Dermis blood vessel endothelial cell (primary cell): ENCODE data around the gene TCFL5. TPM values are rescaled to one million over a fixed set of nuclear protein-coding genes. Genes with fewer than 3 reads are reported as not detected.

Source experiments
- DNase-seq: peaks from one replicate; pipeline ENCODE4 v3.0.0; 2010
- total RNA-seq: library from RNA; depleted of rRNA; stranded (reverse); fragments of >200 nt; gene quantifications from 2 replicates; pipeline ENCODE4 v1.2.3, GENCODE V29; 2014

The TCFL5 gene
- total RNA-seq, 1 donor from 2014 or later, result 14.8 TPM

DNA sequence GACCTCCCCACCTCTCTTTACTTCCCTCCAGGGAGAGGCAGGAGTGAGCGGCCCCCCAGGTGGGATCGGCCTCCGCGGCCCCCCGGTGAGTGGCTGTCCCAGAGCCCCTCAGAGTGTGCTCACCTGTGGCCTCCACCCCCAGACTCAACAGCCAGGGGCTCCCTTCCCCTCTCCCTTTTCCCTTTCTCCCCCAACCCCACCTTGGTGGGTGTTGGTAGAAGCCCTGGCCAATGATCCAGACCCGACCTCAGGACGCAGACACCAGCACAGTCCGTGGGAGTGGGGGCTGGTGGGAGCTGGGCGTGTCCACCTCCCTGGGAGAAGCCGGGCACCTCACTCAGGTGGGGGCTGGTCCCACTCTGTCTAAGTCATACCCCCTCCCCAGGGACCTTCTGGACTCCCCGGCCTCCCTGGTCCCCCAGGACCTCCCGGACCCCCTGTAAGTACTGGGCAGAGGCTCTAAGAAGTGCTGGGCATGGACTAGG lies 39.9 kb downstream of the TCFL5 start:
- no peak for DNase-seq

DNA sequence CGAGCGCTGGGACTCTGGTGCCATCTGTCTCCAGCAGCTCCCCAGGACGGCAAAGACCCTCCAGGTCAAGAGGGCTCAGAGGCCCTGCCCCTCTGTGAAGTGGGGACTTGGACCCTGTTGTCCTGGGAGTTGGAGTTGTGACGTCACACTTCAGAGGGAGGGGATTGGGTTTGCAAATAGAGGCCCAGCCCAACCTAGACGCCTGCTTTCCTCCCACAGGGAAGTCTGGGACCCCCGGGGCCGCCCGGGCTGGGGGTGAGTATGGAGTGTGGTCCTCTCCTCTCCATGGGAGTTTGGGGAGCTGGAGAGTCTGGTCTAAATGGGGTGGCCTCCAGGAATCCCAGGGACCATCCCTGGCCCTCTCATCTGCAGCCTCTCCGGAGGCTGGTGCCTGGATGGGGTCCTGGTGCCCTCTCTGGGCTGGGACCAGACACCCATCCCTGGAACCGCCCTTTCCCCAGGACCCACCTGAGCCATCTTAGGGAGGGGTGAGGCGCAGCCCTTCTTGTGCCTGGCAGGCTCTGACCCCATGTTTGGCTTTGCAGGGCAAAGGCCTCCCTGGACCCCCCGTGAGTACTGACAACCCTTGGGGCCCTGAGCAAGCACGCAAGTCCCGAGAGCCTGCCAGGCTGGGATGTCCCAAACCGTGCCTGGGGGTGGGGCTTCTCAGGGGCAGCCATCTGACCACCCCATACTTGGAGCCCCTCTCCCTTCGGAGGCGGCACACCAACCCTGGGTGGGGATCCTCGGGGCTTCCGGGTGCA lies 40.5 kb downstream of the TCFL5 start:
- no peak for DNase-seq

DNA sequence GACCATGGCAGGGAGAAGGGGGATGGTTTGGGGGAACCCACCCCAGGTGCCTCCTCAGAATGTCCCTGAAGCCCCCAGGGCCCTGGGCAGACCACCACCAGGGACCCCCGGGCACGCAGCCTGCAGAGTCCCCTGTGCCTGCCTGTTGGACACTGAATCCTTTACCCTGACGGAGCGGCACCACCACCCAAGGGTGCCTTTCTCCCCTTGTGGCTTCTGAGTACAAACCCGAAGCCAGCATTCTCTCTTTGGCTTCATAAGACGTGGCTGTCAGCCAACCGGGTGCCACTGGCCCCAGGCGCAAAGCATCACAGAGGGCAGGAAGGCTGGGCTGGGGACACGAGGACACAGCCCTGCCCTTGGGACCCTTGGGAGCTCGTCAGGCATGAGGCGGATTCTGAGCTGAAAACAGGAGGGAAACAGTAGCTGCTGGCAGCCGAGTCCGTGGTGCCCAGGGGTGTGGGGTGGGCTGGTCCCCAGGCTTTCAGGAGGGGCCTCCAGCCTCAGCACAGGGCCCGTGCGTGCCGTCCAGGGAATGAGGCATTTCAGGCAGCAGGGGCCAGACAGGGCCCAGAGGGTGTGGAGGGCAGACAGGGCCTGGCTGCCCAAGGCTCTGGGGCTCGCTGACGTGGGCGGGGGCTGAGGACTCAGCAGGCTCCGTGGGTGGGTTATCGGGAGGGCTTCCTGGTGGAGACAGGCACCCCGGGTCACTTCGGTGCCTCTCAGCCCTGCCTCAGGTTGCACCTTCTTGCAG lies 41.2 kb downstream of the TCFL5 start:
- DNase-seq, result no peak

DNA sequence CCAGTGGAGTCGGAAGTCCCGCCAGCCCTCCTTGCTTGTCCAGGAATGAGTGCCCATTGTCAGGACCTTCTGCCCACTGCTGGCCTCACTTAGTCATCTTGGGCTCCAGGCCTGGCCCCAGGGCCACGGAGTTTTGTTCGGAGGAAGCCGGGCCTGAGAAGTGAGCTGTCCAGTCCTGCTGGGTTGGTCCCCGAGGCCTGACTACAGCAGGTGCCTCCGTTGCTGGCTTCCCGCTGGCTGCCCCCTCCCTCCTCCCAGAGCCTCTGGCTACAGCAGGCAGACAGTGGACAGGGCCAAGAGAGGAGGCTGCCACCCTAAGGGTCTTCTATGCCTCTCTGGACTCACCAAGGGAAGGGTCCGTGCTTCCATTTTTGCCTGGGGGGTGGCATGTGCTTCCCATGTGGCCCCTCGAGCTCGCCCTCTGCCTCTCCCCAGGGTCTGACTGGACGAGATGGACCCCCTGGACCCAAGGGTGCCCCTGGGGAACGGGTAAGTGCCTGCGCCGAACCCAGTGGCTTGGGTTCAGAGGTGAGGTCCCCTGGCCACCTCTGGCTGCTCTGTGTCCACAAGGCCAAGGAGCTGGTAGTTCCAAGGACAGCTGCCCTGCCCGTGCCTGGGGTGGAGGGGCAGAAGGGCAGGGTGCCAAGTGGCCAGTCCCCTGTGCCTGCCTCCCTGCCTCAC lies 42.0 kb downstream of the TCFL5 start:
- DNase-seq, result peak; percentile 70

DNA sequence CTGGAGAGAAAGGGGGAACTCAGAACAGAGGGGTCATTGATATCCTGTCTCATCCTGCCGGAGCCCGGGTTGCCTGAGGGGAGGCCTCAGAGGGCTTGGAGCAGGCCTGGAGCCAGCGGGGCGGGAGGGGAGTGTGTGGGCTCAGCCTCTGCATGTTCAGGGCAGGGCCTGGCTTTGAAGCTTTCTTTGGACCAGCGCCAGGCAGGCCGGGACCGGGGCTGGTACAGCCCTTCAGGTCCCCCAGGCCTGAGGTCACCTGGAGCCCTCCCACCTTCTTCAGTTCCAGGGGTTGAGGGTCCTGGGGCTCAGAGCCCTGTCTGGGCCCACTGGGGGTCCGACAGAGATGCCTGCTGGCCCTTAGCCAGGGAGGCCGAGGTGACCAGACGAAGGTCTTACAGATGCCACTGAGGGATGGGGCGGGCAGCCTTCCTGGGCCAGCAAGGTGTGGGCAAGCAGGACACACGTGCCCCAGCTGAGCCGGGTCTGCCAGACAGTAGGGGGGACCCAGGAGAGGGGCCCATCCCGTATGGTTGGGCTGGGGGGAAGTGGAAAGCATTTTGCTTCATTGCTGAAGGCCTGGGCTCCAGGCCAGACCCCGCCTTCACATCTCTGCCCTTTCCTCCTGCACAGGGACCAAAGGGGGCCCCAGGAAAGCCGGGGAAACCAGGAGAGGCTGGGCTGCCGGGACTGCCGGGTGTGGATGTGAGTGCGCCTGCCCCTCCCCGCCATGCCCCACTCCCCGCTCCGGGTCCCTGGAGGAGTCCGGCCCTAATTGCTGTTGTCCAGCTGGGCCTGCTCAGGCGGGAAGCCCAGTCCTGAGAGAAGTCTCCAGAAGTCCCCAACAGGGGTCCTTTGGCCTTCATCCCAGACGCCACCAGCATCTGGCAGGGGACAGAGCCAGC lies 42.8 kb downstream of the TCFL5 start:
- peak; percentile 50 for DNase-seq

DNA sequence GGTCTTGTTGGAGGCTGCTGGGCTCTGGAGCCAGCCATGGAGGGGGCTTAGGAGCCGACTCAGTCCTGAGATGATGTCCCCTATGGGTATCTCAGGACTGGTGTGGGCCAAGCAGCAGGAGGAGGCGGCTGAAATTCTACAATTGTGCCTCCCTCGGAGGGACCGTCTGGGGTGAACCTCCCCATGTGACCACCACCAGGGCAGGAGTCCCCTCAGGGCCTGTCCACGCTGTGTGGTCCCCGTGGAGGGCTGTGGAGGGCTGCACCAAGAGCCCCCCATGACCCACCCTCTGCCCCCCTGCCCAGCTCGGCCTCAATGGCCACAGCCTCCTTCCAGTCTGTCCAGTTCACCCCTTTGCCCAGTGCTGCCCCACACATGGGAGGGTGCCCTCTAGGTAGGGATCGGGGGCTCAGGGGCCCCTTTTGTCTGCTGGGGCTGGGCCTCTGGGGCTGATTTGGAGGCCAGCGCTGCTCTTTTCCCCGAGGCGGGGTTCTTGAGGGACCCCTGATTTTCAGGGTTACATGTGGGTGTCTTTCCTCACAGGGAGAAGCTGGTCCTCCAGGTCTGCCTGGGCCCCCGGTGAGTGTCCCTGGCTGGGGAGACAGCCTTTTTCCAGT lies 43.5 kb downstream of the TCFL5 start:
- DNase-seq, result no peak

DNA sequence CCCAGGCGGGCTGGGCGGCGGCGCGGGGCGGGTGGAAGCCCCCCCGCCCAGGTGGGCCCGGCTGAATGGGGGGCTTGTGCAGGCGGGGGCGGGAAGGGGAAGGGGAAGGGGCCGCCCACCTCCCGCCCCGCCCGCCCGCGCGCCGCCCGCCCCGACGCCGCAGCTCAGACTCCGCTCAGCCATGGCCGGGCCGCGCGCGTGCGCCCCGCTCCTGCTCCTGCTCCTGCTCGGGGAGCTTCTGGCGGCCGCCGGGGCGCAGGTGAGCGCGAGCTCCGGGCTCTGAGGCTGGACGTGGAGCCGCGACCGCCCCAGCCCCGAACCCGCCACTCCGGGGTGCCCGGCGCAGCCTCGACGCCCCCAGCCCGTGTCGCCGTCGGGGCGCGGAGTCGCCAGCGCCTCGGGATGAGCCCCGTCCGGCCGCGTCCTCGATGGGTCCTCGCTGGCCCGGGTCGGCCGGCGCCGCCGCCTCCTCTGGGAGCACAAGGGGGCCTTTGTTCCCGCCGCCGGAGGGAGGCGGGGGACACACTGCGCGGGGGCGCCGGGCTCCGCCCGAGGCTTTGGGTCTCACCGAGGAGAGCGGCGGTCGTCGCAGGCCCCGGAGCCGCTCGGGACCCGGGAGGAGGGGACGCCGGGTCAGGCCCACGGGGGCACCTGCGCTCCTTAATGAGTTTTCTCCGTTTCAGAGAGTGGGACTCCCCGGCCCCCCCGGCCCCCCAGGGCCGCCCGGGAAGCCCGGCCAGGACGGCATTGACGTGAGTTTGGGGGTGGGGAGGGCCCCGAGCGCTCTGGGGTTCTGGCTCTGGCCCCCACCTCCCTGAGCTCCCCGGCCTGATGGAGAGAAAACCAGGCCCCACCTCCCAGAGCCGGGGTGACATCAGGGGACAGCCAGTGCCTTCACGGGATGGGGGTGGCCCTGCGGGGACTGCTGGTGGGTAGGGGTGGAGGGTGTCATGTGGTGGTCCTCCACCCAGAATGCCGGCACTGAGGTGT lies 44.4 kb downstream of the TCFL5 start, which contains the start of gene COL9A3:
Gene COL9A3 (plus strand): TSS at position 167 of the 990 bp plus-strand sequence. CDS start 15 bp downstream, at position 182.
- no peak for DNase-seq

DNA sequence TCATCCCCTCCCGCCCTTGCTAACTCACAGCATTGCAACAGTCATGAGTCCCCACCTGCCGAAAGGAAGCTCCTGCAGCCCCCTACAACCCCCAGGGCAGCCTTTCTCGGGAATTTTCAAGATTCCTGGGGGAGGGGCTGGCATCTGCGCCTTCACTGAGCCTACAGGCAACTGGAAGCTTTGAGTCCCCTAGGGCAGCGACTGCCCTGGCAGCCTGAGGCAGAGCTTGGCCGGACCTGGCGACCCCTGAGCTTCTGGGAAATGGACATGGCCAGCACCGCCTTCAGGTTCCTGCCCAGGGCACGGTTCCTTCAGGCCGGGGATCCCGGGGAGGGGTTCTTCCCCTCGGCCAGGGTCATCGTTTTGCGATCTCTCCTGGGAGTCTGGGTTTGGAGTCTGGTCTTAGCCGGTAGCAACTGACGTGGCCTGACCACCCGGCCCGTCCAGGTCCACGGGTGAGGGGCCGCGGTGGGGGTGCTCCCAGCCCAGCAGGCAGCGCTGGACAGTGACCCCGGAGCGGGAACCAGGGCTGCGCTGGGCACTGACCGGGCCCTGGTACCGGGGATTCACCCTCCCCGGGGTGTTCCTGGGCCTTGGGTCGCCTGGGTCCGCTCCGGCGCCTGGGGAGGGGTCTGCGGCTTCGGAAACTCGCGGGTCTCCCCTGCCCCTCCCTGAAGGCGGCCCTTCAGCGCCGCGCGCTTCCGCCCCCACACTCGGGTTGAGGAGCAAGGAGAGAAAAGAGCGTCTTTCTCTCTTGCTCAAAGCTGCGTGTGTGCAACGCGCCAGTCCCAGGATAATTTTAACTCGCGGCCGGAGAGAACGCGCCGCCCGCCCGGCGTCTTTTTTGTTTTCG lies 45.4 kb downstream of the TCFL5 start:
- DNase-seq, result no peak

DNA sequence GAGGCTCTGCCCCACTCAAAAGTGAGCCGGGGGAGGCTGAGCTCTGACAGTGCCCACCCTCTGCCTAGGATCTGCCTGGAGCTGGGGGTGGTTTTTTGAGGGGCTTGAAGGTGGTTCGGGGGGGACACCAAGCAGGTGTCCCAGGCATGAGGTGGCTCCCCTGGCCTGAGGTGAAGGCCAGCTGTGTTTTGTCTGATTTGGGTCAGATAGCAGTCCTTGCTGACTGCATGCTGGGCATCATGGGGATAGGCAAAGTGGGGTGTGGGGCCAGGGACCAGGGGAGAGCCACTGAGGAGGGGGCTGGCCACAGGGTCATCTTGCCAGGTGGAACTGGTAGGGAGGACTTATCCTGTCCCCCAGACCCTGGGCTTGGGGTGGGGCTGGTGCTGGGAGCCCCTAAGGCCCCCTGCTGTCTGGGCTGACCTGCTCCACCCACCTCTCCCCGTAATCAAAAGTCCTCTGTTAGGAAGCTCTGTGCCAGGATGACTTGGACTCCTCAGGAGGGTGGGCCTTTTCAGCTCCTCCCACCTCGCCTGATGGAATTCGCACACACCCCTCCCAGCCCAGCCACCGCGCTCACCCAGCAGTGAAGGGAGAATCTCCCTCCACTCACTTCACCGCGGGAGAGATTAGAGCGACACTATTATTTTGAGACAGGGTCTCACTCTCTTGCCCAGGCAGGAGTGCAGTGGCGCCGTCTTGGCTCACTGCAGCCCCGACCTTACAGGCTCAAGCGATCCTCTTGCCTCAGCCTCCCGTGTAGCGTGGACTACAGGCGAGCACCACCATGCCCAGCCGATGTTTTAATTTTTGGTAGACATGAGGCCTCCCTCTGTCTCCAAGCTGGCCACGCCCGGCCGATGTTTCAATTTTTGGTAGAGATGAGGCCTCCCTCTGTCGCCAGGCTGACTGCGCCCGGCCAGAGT lies 46.3 kb downstream of the TCFL5 start:
- no peak for DNase-seq

DNA sequence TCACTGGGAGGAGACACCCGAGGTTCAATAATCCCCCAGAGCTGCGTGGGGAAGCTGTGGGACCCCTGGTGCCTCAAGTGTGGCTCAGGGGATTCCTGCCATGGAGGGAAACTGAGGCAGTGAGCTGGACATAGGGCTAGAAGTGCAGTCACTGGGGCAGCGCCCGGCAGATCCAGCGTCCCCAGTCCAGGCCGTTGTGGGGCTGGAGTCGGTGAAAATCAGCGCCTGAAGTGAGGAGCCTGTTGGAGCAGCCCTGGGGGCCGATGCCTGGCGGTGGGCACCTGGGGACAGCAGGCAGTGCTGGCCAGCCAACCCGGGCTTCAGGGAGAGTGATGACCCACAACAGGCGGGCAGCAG lies 46.9 kb downstream of the TCFL5 start:
- DNase-seq, result no peak

DNA sequence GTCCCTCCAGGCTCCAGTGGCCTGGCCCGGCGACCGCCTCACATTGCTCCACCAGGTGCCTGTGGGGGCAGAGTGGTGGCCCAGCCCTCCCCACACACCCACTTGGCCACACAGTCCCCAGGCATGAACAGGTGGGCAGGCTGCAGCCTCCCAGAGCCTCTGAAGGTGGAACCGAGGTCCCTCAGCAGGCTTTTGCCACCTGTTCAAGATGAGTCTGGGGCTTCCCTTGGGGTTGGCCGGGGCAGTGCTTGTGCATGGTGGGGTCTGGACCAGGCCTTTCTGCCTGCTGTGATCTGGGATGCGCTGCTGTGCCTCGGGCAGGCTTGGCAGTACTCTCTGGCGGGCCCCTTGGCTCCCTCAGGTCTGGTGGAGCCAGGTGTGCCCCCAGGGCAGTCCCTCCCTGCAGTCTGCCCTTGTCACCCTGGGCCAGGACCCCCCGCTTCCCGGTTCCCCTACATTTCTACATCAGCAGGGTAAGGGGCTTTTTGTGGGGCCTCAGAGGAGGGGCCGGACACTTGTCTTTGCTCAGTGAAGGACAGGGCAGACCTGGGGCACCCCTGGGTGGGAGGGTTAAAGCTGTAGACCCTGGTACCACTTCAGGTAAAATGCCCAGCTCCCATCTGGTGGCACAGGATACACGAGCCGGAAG lies 47.4 kb downstream of the TCFL5 start:
- no peak for DNase-seq

DNA sequence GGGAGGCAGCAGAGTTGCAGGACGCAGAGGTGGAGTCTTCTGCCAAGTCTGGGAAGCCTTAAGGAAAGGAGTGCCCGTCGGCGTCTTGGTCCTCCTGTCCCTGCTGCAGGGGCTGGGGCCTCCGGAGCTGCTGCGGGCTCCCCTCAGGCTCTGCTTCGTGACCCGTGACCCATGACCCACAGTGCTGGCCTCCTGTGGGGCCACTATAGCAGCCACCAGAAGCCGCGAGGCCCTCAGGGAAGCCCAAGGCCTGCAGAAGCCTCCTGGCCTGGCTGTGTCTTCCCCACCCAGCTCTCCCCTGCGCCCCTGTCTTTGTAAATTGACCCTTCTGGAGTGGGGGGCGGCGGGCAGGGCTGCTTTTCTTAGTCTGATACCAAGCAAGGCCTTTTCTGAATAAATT lies 48.0 kb downstream of the TCFL5 start:
- DNase-seq, result no peak

DNA sequence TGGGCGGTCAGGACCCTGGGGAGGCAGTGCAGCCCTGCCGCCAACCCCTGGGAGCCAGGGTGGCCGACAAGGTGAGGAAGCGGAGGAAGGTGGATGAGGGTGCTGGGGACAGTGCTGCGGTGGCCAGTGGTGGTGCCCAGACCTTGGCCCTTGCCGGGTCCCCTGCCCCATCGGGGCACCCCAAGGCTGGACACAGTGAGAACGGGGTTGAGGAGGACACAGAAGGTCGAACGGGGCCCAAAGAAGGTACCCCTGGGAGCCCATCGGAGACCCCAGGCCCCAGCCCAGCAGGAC lies 48.8 kb downstream of the TCFL5 start:
- no peak for DNase-seq

DNA sequence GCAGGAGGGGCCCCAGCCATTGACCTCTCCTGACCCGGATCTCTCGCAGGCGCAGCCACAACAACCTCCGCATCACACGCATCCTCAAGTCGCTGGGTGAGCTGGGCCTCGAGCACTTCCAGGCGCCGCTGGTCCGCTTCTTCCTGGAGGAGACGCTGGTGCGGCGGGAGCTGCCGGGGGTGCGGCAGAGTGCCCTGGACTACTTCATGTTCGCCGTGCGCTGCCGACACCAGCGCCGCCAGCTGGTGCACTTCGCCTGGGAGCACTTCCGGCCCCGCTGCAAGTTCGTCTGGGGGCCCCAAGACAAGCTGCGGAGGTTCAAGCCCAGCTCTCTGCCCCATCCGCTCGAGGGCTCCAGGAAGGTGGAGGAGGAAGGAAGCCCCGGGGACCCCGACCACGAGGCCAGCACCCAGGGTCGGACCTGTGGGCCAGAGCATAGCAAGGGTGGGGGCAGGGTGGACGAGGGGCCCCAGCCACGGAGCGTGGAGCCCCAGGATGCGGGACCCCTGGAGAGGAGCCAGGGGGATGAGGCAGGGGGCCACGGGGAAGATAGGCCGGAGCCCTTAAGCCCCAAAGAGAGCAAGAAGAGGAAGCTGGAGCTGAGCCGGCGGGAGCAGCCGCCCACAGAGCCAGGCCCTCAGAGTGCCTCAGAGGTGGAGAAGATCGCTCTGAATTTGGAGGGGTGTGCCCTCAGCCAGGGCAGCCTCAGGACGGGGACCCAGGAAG lies 49.3 kb downstream of the TCFL5 start:
- no peak for DNase-seq

DNA sequence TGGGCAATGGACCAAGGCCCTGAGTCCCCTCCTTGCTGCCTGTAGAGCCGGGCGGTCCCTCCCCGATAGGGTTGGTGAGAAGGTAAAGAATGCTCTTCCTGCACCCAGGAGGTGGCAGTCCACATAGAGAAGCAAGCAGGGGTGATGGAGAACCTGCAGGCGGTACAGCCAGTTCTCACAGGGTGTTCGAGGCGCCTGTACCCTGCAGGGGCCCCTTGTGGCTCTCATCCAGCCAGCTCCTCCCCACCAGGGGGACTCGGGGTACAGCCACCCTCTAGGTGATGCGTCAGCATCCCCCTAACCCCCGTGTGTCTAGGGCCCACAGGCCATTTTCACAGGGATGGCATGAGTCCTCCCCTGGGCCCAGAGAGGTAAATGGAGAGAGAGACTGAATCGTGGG lies 49.9 kb downstream of the TCFL5 start:
- no peak for DNase-seq

DNA sequence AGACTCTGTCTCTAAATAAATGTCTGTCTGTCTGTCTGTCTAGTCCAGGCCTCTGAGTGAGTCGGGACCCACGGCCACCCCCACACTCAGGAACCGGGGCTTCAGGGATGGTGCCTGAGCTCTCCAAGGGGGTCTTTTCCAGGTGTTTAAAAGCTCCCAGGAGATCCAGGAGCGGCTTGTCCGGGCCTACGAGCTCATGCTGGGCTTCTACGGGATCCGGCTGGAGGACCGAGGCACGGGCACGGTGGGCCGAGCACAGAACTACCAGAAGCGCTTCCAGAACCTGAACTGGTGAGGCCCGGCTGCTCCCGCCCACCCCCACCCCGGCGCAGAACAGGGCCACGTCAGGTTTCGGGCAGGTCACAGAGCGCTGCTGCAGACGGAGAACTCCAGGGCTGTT lies 50.3 kb downstream of the TCFL5 start:
- DNase-seq, result no peak
